ENCODE data around the gene SERINC2.
A peak's percentile ranks its signal among the peaks of the same experiment; 100 is the strongest.

SERINC2 gene

DNA sequence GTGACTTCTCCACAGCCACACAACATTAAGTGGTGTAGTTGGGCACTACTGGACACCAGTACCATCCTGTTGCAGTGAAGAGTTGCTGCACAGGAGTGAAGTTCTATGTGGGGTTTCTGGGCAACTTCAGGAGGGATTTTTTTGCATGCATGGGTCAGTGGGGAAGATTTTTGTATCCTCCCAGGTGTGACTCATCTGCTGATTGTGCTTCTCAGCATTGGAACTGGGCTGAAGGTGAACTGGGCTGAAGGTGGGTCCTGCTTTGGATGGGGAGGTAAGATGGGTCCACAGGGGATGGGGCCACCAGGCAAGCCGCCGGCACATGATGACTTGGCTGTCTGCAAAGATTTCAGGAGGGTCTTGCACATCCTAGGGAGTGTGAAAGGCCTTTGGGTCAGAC lies 2.6 kb downstream of the SERINC2 start:
- TF ChIP-seq, protein P1, sequence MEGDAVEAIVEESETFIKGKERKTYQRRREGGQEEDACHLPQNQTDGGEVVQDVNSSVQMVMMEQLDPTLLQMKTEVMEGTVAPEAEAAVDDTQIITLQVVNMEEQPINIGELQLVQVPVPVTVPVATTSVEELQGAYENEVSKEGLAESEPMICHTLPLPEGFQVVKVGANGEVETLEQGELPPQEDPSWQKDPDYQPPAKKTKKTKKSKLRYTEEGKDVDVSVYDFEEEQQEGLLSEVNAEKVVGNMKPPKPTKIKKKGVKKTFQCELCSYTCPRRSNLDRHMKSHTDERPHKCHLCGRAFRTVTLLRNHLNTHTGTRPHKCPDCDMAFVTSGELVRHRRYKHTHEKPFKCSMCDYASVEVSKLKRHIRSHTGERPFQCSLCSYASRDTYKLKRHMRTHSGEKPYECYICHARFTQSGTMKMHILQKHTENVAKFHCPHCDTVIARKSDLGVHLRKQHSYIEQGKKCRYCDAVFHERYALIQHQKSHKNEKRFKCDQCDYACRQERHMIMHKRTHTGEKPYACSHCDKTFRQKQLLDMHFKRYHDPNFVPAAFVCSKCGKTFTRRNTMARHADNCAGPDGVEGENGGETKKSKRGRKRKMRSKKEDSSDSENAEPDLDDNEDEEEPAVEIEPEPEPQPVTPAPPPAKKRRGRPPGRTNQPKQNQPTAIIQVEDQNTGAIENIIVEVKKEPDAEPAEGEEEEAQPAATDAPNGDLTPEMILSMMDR (conservative IDR thresholded peaks at IDR 0.05) = no peak
- no peak for TF ChIP-seq ZFX (IDR thresholded peaks at IDR 0.05)
- peak overlapping the region; percentile 32 for H3K27ac ChIP-seq

GRCh38 chr1:31416101-31416736 lies 3.2 kb downstream of the SERINC2 start:
- no peak for TF ChIP-seq ZFX (IDR thresholded peaks at IDR 0.05)
- TF ChIP-seq, protein P1 (conservative IDR thresholded peaks at IDR 0.05) = no peak
- H3K27ac ChIP-seq = peak overlapping the region; percentile 32

DNA sequence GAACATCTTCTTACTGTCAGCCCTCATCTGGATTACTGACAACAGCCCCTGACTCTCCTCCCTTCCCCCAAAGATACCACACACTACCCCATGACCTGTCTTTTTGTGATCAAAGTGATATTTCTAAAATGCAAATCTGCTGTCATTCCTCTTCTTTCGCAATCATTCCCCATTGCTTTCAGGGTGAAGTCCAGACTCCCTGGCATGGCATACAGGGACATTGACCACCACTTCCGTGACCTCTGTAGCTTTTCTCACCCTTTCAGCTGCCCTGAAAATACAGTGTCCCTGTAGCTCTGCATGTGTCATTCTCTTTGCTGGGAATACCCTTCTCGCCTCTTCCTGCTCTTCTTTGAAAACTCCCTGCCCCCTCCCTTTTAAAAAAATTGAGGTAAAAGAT lies 4.1 kb downstream of the SERINC2 start:
- H3K27ac ChIP-seq = no peak overlapping the region
- TF ChIP-seq, protein P1 (conservative IDR thresholded peaks at IDR 0.05) = no peak
- no peak for TF ChIP-seq ZFX (IDR thresholded peaks at IDR 0.05)

DNA sequence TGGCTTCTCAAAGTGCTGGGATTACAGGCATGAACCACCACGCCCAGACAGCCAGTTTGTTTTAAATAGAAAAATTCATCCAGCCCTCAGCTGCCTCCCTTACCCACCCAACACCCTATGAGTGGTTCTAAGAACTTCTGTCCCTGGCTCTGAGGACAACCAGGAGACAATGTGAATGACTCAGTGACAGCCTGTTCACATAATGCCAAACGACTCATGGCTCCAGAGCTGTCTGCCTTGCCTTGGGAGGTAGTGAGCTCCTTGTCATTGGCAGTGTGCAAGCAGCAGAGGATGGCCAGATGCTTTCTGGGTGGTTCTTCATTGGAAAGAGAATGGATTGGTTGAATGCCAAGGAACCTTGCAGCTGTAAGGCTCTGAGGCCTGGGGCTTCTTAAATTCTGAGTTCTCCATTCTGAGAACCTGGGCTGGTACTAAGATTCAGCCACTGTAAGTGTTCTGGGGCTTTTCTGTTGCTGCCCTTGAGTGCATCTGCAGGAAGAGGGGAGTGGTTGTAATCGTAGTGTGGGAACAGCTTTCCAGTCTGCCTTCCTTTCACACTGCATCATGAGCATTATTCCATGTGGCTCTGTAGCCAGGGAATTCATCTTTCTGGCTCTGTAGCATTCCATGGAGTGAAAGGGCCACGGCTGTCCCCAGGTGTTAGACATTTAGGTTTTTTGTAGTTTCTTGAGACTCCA lies 5.8 kb downstream of the SERINC2 start:
- H3K27ac ChIP-seq = no peak overlapping the region

GRCh38 chr1:31420716-31421115 lies 7.7 kb downstream of the SERINC2 start:
- H3K27ac ChIP-seq = no peak overlapping the region
- TF ChIP-seq, protein P1 (conservative IDR thresholded peaks at IDR 0.05) = no peak
- no peak for TF ChIP-seq ZFX (IDR thresholded peaks at IDR 0.05)

More for the DNA sequence above, 5.8 kb downstream of the SERINC2 start:
- TF ChIP-seq, protein P1 (conservative IDR thresholded peaks at IDR 0.05) = no peak
- no peak for TF ChIP-seq ZFX (IDR thresholded peaks at IDR 0.05)

DNA sequence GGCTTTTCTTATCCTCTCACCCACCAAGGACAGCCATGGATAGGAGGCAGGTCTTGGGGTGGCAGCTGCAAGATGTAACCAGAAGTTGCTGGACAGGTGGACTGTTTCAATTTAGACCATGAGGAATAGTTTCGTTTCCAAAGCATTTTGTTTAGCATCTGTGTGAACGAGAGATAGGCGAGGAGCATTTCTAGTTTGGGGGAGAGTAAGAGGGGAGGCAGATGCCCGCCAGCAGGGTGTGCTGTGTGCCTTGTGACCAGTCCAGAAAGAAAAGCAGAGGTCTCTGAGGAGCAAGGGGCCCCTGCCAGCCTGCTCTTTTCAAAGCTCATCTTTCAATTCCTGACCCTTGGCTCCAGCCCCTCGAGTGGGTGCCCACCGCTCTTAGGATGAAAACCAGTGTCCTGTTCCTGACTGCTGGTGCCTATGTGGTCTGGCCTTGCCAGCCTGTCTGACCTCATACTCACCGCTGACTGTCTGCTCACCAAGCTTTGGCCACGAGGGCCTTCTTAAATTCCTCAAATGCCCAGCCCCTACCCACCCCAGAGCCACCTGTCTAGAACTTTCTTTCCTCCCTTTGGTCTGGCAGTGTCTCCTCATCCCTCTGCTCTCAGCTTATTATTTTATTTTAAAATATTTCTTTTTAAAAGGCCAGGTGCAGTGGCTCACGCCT lies 8.5 kb downstream of the SERINC2 start:
- H3K27ac ChIP-seq = peak overlapping the region; percentile 23; the same call in 1 of the 2 replicates
- TF ChIP-seq, protein P1 (conservative IDR thresholded peaks at IDR 0.05) = no peak; the same call in 1 of the 2 replicates
- no peak for TF ChIP-seq ZFX (IDR thresholded peaks at IDR 0.05)
